Heart right ventricle (tissue), 16 donors: ENCODE data around the gene PPM1H. TPM values are rescaled to one million over a fixed set of nuclear protein-coding genes. Genes with fewer than 3 reads are reported as not detected.

Experiments
- ATAC-seq, 8 donors: fragments of 200-7000 bp; cut with Tn5 transposase; one replicate each; pipeline ENCODE4 v1.9.1; 2020; ENCODE audit warnings: mild to moderate bottlenecking in 8 of 8, moderate library complexity in 8 of 8, moderate number of reproducible peaks in 1 of 8
- DNase-seq, 2 donors: peaks; one replicate each; pipeline ENCODE4 v3.0.0-alpha.2; 2020
- H3K27ac ChIP-seq, 10 donors: fragments of 200-600 bp; sonication (generic) in 2 of 10; one replicate each; pipeline versions ENCODE4 v1.5.0 to v1.8.0; 2020 to 2022; ENCODE audit warnings: mild to moderate bottlenecking in 3 of 10
- H3K27me3 ChIP-seq, 7 donors: fragments of 200-600 bp; one replicate each; pipeline ENCODE4 v1.8.0; 2021 to 2022; ENCODE audit warnings: mild to moderate bottlenecking in 2 of 7
- H3K36me3 ChIP-seq, 9 donors: fragments of 200-600 bp; sonication (generic) in 1 of 9; one replicate each; pipeline versions ENCODE4 v1.5.0 to v1.8.0; 2020 to 2022; ENCODE audit warnings: mild to moderate bottlenecking in 2 of 9
- H3K4me1 ChIP-seq, 9 donors: fragments of 200-600 bp; sonication (generic) in 1 of 9; one replicate each; pipeline versions ENCODE4 v1.5.0 to v1.8.0; 2020 to 2022; ENCODE audit warnings: mild to moderate bottlenecking in 4 of 9
- H3K4me3 ChIP-seq, 10 donors: fragments of 200-600 bp; sonication (generic) in 2 of 10; one replicate each; pipeline versions ENCODE4 v1.5.0 to v1.8.0; 2020 to 2022; ENCODE audit warnings: mild to moderate bottlenecking in 7 of 10, moderate library complexity in 2 of 10
- H3K9me3 ChIP-seq, 11 donors: fragments of 200-600 bp in 10 of 11; sonication (generic) in 2 of 11; one replicate each; pipeline versions ENCODE4 v1.5.0 to v1.8.0; 2013 to 2022; ENCODE audit warnings: mild to moderate bottlenecking in 2 of 11, control low read depth in 1 of 11, moderate library complexity in 1 of 11
- CTCF ChIP-seq, 9 donors: fragments of 200-600 bp; sonication (generic) in 2 of 9; IDR thresholded peaks; one replicate each; pipeline versions ENCODE4 v1.5.0 to v1.8.0; 2021 to 2022; ENCODE audit warnings: antibody characterized with exemption in 9 of 9, mild to moderate bottlenecking in 5 of 9, moderate library complexity in 1 of 9
- WGBS, 2 donors: extraction: QIAGEN DNeasy Blood & Tissue Kit; methylation state at CpG; one replicate each; pipeline ENCODE4 v1.1.7; 2013; ENCODE audit warnings: inconsistent platforms in 1 of 2; 5-methylcytosine and 5-hydroxymethylcytosine counted together
- intact Hi-C, 10 donors: fragments of 100-400 bp; cut with DNase I; formaldehyde crosslinking; loops; one replicate each; pipeline versions ENCODE4 v1.11.1 to v1.14.2; 2022
- microRNA-seq, 2 donors: library from miRNA; unstranded; fragments of <30 nt; microRNA quantifications; one replicate each; pipeline ENCODE4 v1.2.0, GENCODE V29; 2021
- polyA plus RNA-seq, 2 donors: library from polyadenylated mRNA; stranded (reverse); fragments of 200-250 nt; gene quantifications; one replicate each; pipeline ENCODE4 v1.2.3, GENCODE V29; 2013
- total RNA-seq, 10 donors: library from RNA; stranded (reverse); fragmentation: NEBNext Ultra II Directional in 3 of 10; extraction: Animal tissue kit (Norgen Biotek cat#: 25700) in 3 of 10; gene quantifications; one replicate each; pipeline versions ENCODE4 v1.2.1 to v1.2.4, GENCODE V29; 2021 to 2023
- donor health status: Arrhythmogenic right ventricular cardiomyopathy.
- donor health status: ischemic (EF 13 %, LVEDD 7.1; RV severe dilation, severe dysfunction).
- donor health status: healthy with polysubstance abuse.
- donor health status: DM: no; HTN: yes; CAD: no.
- donor health status: DM: no; HTN: no; CAD: no.
- donor health status: ischemic (EF 25% LVEDD 6.9; RV normal size, moderate dysfunction).
- donor health status: ischemic (EF 25% LVEDD 5.7; RV mildly dilated, moderate dysfunction).
- donor health status: healthy.
- donor health status: DM: yes; HTN: yes; CAD: no.
- donor health status: Ischemic cardiomyopathy.
- donor health status: ischemic (EF 35%, LVEDD 5.7; RV mildly dilated, moderate dysfunction).
- donor health status: nonischemic (EF 11% LVEDD 7.7; RV severe dilation, severe dysfunction).
- donor health status: DM: yes; HTN: yes; CAD: no.
- donor health status: PGD.
- donor health status: ischemic (EF 29% LVEDD 5.4; RV normal size, mild dysfunction).
- donor health status: nonischemic (EF 23%, LVEDD 6.1; RV moderate dilation, normal function).

PPM1H gene
- total and polyA plus RNA-seq, 12 donors, result 0.62 to 7.1 (median 5.3) TPM

- ATAC-seq, result no peak
- peak overlapping the region in 9 of 10 donors; percentile 67 to 97 (median 80) for H3K4me3 ChIP-seq
- no peak for TF ChIP-seq CTCF (IDR thresholded peaks at IDR 0.05)
- peaks cover 0 to 41% (median 20%) of the 10 kb centered on the region in 9 donors for H3K4me1 ChIP-seq
- H3K9me3 ChIP-seq, result no peaks in the 10 kb centered on the region
- peak overlapping the region; percentile 99 to 100 (median 100) for H3K27ac ChIP-seq
- no peaks in the 10 kb centered on the region for H3K27me3 ChIP-seq
- peaks cover 0 to 5% (median 0%) of the 10 kb centered on the region in 9 donors for H3K36me3 ChIP-seq
- 24 to 25% methylated on average over 2 of the region's 2 CpGs for WGBS, 2 donors
- intact Hi-C loops, result loop anchor here in 6 of 10 donors (1.0 to 10.0 kb wide), 5 partner anchors 101 to 463 kb away; no protein-coding TSS in a partner anchor
- DNase-seq, result no peak
These were observed 333.2 kb downstream of the PPM1H start for GRCh38 chr12:62601765-62602164.

- 90% methylated on average over 5 of the region's 5 CpGs for WGBS, 2 donors
- Histone ChIP-seq H3K27ac (no peak overlapping the region), H3K4me1 (peaks cover 0 to 23% (median 14%) of the 10 kb centered on the region in 9 donors), H3K36me3 (peaks cover 0 to under 1% (median 0%) of the 10 kb centered on the region in 9 donors), H3K27me3 (no peaks in the 10 kb centered on the region), H3K4me3 (no peak overlapping the region), H3K9me3 (no peaks in the 10 kb centered on the region)
- intact Hi-C loops, result loop anchor here in 7 of 10 donors (5.0 to 10.0 kb wide), 5 partner anchors 32 to 465 kb away; no protein-coding TSS in a partner anchor
- no peak for DNase-seq
- TF ChIP-seq CTCF (IDR thresholded peaks at IDR 0.05), result peak in 1 of 9 donors; percentile 8
- no peak for ATAC-seq
These were observed 335.0 kb downstream of the PPM1H start for GRCh38 chr12:62599854-62600437.

- DNase-seq (no peak), ATAC-seq (no peak)
- intact Hi-C loops, result loop anchor here in 3 of 10 donors (5.0 kb wide), 2 partner anchors 33 to 193 kb away; no protein-coding TSS in a partner anchor
- Histone ChIP-seq H3K36me3 (peaks cover 0 to under 1% (median 0%) of the 10 kb centered on the region in 9 donors), H3K27ac (no peak overlapping the region), H3K4me3 (no peak overlapping the region), H3K27me3 (no peaks in the 10 kb centered on the region), H3K9me3 (no peaks in the 10 kb centered on the region), H3K4me1 (peaks cover 0 to 12% (median 9%) of the 10 kb centered on the region in 9 donors)
- WGBS, 2 donors, result 95% methylated on average over 3 of the region's 3 CpGs
- no peak for TF ChIP-seq CTCF (IDR thresholded peaks at IDR 0.05)
These were observed 336.1 kb downstream of the PPM1H start for GRCh38 chr12:62598846-62599245.

- no peaks in the 10 kb centered on the region for H3K27me3 ChIP-seq
- DNase-seq, result no peak
- no peaks in the 10 kb centered on the region for H3K9me3 ChIP-seq
- intact Hi-C loops, result loop anchor here in 3 of 10 donors (5.0 kb wide), 2 partner anchors 35 to 195 kb away; no protein-coding TSS in a partner anchor
- H3K36me3 ChIP-seq, result peaks cover 0 to 16% (median 11%) of the 10 kb centered on the region in 9 donors
- peaks cover 0 to 10% (median 9%) of the 10 kb centered on the region in 9 donors for H3K4me1 ChIP-seq
- no peak for TF ChIP-seq CTCF (IDR thresholded peaks at IDR 0.05)
- no peak overlapping the region for H3K27ac ChIP-seq
- no peak overlapping the region for H3K4me3 ChIP-seq
- no peak for ATAC-seq
- WGBS, 2 donors, result 97% methylated on average over 3 of the region's 3 CpGs
These were observed 337.7 kb downstream of the PPM1H start for GRCh38 chr12:62597253-62597652.

Small RNA genes lying within 50 kb of the gene (microRNA-seq; reads per million reads assigned to microRNA genes)
- gene MIRLET7I, result 15,786 to 16,325 reads per million in 2 donors

Other genes with a start within 250 kb of the PPM1H start
- 1 to 10 TPM in 9 of 10 donors, under 1 TPM in 1; 0.94 to 3.3 (median 1.5) TPM for gene AVPR1A, start 216.1 kb upstream of the PPM1H start, total RNA-seq
- 1 to 10 TPM in 1 of 2 donors, under 1 TPM in 1; 0.66 to 2.8 TPM for gene AVPR1A, start 216.1 kb upstream of the PPM1H start, polyA plus RNA-seq